Endothelial cell (in vitro differentiated cells): Measurements from ENCODE around the gene DELE1. TPM values are rescaled to one million over a fixed set of nuclear protein-coding genes. Genes with fewer than 3 reads are reported as not detected.
"Not testable (repeated sequence)": the region's sequence is repeated elsewhere in the genome, so short reads cannot be mapped to it uniquely, and the experiment has no call there.

ENCODE experiments used
- DNase-seq: peaks from one replicate; pipeline ENCODE4 v3.0.0; 2021; ENCODE audit warnings: low spot score
- H3K27ac Mint-ChIP-seq: one replicate; pipeline ENCODE4 v1.8.0; 2021; ENCODE audit warnings: mixed read lengths, inconsistent platforms; ENCODE audit not compliant: unreplicated experiment
- H3K27me3 Mint-ChIP-seq: one replicate; pipeline ENCODE4 v1.8.0; 2021; ENCODE audit warnings: mild to moderate bottlenecking, moderate library complexity, mixed read lengths, inconsistent platforms; ENCODE audit not compliant: unreplicated experiment
- H3K36me3 Mint-ChIP-seq: one replicate; pipeline ENCODE4 v1.8.0; 2021; ENCODE audit warnings: mild to moderate bottlenecking, low read depth, mixed read lengths, inconsistent platforms; ENCODE audit not compliant: unreplicated experiment
- H3K4me1 Mint-ChIP-seq: one replicate; pipeline ENCODE4 v1.8.0; 2021; ENCODE audit warnings: mild to moderate bottlenecking, mixed read lengths, inconsistent platforms; ENCODE audit not compliant: unreplicated experiment
- H3K4me3 Mint-ChIP-seq: one replicate; pipeline ENCODE4 v1.8.0; 2021; ENCODE audit warnings: mild to moderate bottlenecking, mixed read lengths, inconsistent platforms; ENCODE audit not compliant: unreplicated experiment
- H3K9me3 Mint-ChIP-seq: one replicate; pipeline ENCODE4 v1.8.0; 2021; ENCODE audit warnings: mixed read lengths, inconsistent platforms; ENCODE audit not compliant: unreplicated experiment
- CTCF ChIP-seq: fragments of 200-600 bp; sonication (generic); IDR thresholded peaks from one replicate; pipeline ENCODE4 v1.5.0; 2021; ENCODE audit warnings: antibody characterized with exemption; ENCODE audit not compliant: unreplicated experiment
- total RNA-seq: library from RNA; stranded (reverse); fragmentation: NEBNext Ultra II Directional; extraction: Animal tissue kit (Norgen Biotek cat#: 25700); gene quantifications from one replicate; pipeline ENCODE4 v1.2.1, GENCODE V29; 2021; ENCODE audit not compliant: unreplicated experiment

DELE1 gene
- total RNA-seq, 1 donor from 2014 or later, result 115 TPM

- DNase-seq, result no peak
- H3K27ac Mint-ChIP-seq, result no peak overlapping the region
- no peak for TF ChIP-seq CTCF
- H3K4me1 Mint-ChIP-seq, result peaks cover 10% of the 10 kb centered on the region
- H3K9me3 Mint-ChIP-seq, result no peaks in the 10 kb centered on the region
- H3K27me3 Mint-ChIP-seq, result peaks cover 4% of the 10 kb centered on the region
- no peak overlapping the region for H3K4me3 Mint-ChIP-seq
- H3K36me3 Mint-ChIP-seq, result no peaks in the 10 kb centered on the region
Measured at GRCh38 chr5:141917760-141918159, 5.9 kb upstream of the DELE1 start.

GRCh38 chr5:141919218-141920119 is 4.2 kb upstream of the DELE1 start:
- H3K36me3 Mint-ChIP-seq, result peaks cover 4% of the 10 kb centered on the region
- DNase-seq, result no peak
- H3K9me3 Mint-ChIP-seq, result no peaks in the 10 kb centered on the region
- H3K4me3 Mint-ChIP-seq, result no peak overlapping the region
- H3K4me1 Mint-ChIP-seq, result peaks cover 12% of the 10 kb centered on the region
- no peak for TF ChIP-seq CTCF
- H3K27ac Mint-ChIP-seq, result no peak overlapping the region
- peaks cover 10% of the 10 kb centered on the region for H3K27me3 Mint-ChIP-seq

GRCh38 chr5:141920771-141921170 is 2.9 kb upstream of the DELE1 start:
- H3K9me3 Mint-ChIP-seq, result no peaks in the 10 kb centered on the region
- TF ChIP-seq CTCF, result no peak

GRCh38 chr5:141922827-141923447 is 734 bp upstream of the DELE1 start:
- H3K9me3 Mint-ChIP-seq, H3K27me3 Mint-ChIP-seq, DNase-seq: not testable (repeated sequence)
- peaks cover 23% of the 10 kb centered on the region for H3K4me1 Mint-ChIP-seq
- peak overlapping the region; percentile 92 for H3K4me3 Mint-ChIP-seq
- peak overlapping the region; percentile 96 for H3K27ac Mint-ChIP-seq
- peaks cover 25% of the 10 kb centered on the region for H3K36me3 Mint-ChIP-seq

More at GRCh38 chr5:141920771-141921170, 2.9 kb upstream of the DELE1 start:
- H3K27me3 Mint-ChIP-seq, result peaks cover 10% of the 10 kb centered on the region
- H3K4me3 Mint-ChIP-seq, result no peak overlapping the region
- H3K36me3 Mint-ChIP-seq, result peaks cover 8% of the 10 kb centered on the region
- no peak overlapping the region for H3K27ac Mint-ChIP-seq
- DNase-seq, result no peak
- H3K4me1 Mint-ChIP-seq, result peaks cover 14% of the 10 kb centered on the region

GRCh38 chr5:141926434-141926833 is 2.8 kb downstream of the DELE1 start:
- H3K36me3 Mint-ChIP-seq, result peaks cover 52% of the 10 kb centered on the region
- no peak overlapping the region for H3K4me3 Mint-ChIP-seq

More at GRCh38 chr5:141926434-141926833, 2.8 kb downstream of the DELE1 start:
- DNase-seq, result no peak
- TF ChIP-seq CTCF, result no peak
- Mint-ChIP-seq H3K4me1 (peaks cover 41% of the 10 kb centered on the region), H3K27me3 (peaks cover 8% of the 10 kb centered on the region), H3K27ac (no peak overlapping the region), H3K9me3 (no peaks in the 10 kb centered on the region)
